ENCODE measurements around the gene PCBP2. TPM values are rescaled to one million over a fixed set of nuclear protein-coding genes. Genes with fewer than 3 reads are reported as not detected.

Gene PCBP2
- total and polyA plus RNA-seq, 10 of the 15 experiments (the other 5 are each of a cell fraction or from before 2014, with no cell fraction given): 109 to 803 (median 327) TPM

DNA sequence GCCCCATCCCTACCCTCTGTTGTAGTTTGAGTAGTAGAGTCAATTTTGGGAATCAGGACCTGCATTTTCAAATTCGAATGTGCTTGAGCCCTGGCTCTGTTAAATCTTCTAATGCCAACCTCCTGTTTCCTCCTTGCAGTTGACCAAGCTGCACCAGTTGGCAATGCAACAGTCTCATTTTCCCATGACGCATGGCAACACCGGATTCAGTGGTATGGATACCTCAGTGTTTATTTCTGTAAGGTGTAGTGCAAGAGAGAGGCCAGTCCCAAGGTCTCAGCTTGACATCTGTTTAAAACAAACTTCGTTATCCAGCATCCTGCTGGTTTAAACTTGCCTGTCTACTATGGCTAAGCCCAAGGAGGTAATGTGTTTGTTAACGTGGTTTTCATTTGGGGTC lies 15.2 kb downstream of the PCBP2 start:
- ATAC-seq (no peak), DNase-seq (ENCODE audit: low read depth, low spot score) (no peak), FAIRE-seq (no peak)
- Histone ChIP-seq H3K4me1 (ENCODE audit: control insufficient read depth, insufficient read depth, low read length) (peaks cover 4% of the 10 kb centered on the region), H3K79me2 (ENCODE audit: control insufficient read depth, insufficient read depth, low read length) (peaks cover 13% of the 10 kb centered on the region), H3K36me3 (ENCODE audit: control insufficient read depth in 2 of 2, insufficient read depth in 2 of 2, low read length in 1 of 2) (peaks cover 38 to 73% of the 10 kb centered on the region in 2 experiments), H3K27me3 (replicated peaks in 1 of 2; ENCODE audit: control insufficient read depth in 2 of 2, insufficient read depth in 2 of 2, low read length in 1 of 2) (no peaks in the 10 kb centered on the region), H4K20me1 (ENCODE audit: control insufficient read depth, insufficient read depth) (peaks cover 14% of the 10 kb centered on the region), H3K4me2 (ENCODE audit: control insufficient read depth, insufficient read depth) (no peak overlapping the region), H3K27ac (ENCODE audit: control insufficient read depth, insufficient read depth) (no peak overlapping the region), H2AFZ (ENCODE audit: control insufficient read depth, low read depth, low read length) (no peak overlapping the region), H3K9me3 (replicated peaks; ENCODE audit: control insufficient read depth, insufficient read depth, low read length) (no peaks in the 10 kb centered on the region), H3K9ac (ENCODE audit: control insufficient read depth, insufficient read depth, low read length) (no peak overlapping the region), H3K4me3 (no peak overlapping the region)
- ChIA-PET POLR2A (no interaction called here), CTCF (interaction anchor here (2.2 kb wide), 1 partner anchor 10 kb away, joined by 10 read pairs; no protein-coding TSS in a partner anchor), RAD21 (ENCODE audit: unreplicated experiment) (no interaction called here), SMC1A (ENCODE audit: uncharacterized antibody, unreplicated experiment) (no interaction called here)
- in situ Hi-C loops (cut with MboI): no loop called here
- BruUV-seq (replicated peaks): no TSS peak
- intact Hi-C loops (cut with micrococcal nuclease; ENCODE audit: unreplicated experiment): no loop called here
- WGBS (ENCODE audit: insufficient coverage, insufficient replicate concordance, low lambda C conversion rate, missing lambda C conversion rate): 86% methylated on average over 5 of the region's 5 CpGs
- TF ChIP-seq LARP7 (IDR thresholded peaks at IDR 0.05) (no peak), ASH2L (IDR thresholded peaks at IDR 0.05; ENCODE audit: borderline replicate concordance, low read depth) (no peak), TCF3 (IDR thresholded peaks at IDR 0.05; ENCODE audit: borderline replicate concordance, insufficient read depth, low read depth, low read length) (no peak), KAT2A (conservative IDR thresholded peaks at IDR 0.05; ENCODE audit: control insufficient read depth, low read depth, low read length) (no peak), STAT1 (conservative IDR thresholded peaks at IDR 0.05) (no peak), CBX3 (IDR thresholded peaks at IDR 0.05; ENCODE audit: borderline replicate concordance, low read depth) (no peak), NBN (IDR thresholded peaks at IDR 0.05) (no peak), IRF4 (IDR thresholded peaks at IDR 0.05; ENCODE audit: low read depth, low read length) (no peak), ZNF622 (IDR thresholded peaks at IDR 0.05) (no peak), CBX5 (IDR thresholded peaks at IDR 0.05; ENCODE audit: low read depth) (no peak), YY1 (IDR thresholded peaks at IDR 0.05; ENCODE audit: low read depth, low read length) (no peak), RAD21 (IDR thresholded peaks at IDR 0.05; ENCODE audit: insufficient read depth, low read depth, low read length) (no peak), MTA2 (IDR thresholded peaks at IDR 0.05; ENCODE audit: low read depth) (no peak)
- TF ChIP-seq, protein P1, sequence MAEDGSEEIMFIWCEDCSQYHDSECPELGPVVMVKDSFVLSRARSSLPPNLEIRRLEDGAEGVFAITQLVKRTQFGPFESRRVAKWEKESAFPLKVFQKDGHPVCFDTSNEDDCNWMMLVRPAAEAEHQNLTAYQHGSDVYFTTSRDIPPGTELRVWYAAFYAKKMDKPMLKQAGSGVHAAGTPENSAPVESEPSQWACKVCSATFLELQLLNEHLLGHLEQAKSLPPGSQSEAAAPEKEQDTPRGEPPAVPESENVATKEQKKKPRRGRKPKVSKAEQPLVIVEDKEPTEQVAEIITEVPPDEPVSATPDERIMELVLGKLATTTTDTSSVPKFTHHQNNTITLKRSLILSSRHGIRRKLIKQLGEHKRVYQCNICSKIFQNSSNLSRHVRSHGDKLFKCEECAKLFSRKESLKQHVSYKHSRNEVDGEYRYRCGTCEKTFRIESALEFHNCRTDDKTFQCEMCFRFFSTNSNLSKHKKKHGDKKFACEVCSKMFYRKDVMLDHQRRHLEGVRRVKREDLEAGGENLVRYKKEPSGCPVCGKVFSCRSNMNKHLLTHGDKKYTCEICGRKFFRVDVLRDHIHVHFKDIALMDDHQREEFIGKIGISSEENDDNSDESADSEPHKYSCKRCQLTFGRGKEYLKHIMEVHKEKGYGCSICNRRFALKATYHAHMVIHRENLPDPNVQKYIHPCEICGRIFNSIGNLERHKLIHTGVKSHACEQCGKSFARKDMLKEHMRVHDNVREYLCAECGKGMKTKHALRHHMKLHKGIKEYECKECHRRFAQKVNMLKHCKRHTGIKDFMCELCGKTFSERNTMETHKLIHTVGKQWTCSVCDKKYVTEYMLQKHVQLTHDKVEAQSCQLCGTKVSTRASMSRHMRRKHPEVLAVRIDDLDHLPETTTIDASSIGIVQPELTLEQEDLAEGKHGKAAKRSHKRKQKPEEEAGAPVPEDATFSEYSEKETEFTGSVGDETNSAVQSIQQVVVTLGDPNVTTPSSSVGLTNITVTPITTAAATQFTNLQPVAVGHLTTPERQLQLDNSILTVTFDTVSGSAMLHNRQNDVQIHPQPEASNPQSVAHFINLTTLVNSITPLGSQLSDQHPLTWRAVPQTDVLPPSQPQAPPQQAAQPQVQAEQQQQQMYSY (CRISPR knock-in tag; IDR thresholded peaks at IDR 0.05): no peak
- TF ChIP-seq, protein P2, sequence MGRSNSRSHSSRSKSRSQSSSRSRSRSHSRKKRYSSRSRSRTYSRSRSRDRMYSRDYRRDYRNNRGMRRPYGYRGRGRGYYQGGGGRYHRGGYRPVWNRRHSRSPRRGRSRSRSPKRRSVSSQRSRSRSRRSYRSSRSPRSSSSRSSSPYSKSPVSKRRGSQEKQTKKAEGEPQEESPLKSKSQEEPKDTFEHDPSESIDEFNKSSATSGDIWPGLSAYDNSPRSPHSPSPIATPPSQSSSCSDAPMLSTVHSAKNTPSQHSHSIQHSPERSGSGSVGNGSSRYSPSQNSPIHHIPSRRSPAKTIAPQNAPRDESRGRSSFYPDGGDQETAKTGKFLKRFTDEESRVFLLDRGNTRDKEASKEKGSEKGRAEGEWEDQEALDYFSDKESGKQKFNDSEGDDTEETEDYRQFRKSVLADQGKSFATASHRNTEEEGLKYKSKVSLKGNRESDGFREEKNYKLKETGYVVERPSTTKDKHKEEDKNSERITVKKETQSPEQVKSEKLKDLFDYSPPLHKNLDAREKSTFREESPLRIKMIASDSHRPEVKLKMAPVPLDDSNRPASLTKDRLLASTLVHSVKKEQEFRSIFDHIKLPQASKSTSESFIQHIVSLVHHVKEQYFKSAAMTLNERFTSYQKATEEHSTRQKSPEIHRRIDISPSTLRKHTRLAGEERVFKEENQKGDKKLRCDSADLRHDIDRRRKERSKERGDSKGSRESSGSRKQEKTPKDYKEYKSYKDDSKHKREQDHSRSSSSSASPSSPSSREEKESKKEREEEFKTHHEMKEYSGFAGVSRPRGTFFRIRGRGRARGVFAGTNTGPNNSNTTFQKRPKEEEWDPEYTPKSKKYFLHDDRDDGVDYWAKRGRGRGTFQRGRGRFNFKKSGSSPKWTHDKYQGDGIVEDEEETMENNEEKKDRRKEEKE (IDR thresholded peaks at IDR 0.05): no peak
- TF ChIP-seq, protein P3, sequence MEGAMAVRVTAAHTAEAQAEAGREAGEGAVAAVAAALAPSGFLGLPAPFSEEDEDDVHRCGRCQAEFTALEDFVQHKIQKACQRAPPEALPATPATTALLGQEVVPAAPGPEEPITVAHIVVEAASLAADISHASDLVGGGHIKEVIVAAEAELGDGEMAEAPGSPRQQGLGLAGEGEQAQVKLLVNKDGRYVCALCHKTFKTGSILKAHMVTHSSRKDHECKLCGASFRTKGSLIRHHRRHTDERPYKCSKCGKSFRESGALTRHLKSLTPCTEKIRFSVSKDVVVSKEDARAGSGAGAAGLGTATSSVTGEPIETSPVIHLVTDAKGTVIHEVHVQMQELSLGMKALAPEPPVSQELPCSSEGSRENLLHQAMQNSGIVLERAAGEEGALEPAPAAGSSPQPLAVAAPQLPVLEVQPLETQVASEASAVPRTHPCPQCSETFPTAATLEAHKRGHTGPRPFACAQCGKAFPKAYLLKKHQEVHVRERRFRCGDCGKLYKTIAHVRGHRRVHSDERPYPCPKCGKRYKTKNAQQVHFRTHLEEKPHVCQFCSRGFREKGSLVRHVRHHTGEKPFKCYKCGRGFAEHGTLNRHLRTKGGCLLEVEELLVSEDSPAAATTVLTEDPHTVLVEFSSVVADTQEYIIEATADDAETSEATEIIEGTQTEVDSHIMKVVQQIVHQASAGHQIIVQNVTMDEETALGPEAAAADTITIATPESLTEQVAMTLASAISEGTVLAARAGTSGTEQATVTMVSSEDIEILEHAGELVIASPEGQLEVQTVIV (IDR thresholded peaks at IDR 0.05; ENCODE audit: borderline replicate concordance, partially characterized antibody): no peak

All from GM12878 (cell line).